ENCODE measurements around the gene BBLN.

BBLN gene

DNA sequence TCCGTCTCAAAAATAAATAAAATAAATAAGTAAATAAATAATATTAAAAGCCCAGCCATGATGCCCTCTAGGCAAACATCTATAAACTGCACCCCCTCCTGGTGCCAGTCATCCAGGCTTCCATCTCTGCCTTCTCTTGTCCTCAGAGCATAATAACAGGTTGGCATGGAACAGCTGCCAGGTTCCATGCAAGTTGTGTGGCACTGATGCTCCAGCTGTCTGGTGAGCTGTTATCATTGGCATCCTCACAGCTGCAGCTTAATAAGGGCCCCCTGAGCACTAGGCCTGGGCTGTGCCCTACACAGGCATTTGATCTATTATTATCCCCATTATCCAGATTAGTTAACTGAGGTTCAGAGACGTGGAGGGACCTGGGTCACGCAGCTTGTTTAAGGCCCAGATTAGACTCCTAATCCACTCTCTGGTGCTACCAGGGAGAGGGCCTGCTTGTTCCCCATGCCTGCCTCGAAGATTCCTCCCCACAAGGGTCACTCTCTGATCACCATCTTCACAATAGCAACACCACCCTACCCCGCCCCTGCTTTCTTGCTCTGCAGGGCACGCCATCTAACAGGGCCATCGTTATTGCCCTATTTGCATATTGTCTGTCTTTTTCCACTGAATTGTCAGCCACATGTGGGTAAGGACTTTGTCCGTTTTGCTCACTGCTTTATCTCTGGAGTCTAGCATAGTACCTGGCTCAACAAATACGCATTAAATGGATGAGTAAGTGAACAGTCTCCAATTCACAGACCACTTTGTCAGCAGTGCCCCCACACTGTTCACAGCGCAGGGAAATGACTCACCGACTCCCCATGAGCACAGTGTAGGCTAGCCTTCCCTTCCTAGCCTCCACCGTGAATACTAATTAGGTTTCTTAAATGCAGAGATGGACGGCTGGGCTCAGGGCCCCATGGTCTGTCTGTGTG lies 41.6 kb downstream of the BBLN start:
- TF ChIP-seq, protein P1, sequence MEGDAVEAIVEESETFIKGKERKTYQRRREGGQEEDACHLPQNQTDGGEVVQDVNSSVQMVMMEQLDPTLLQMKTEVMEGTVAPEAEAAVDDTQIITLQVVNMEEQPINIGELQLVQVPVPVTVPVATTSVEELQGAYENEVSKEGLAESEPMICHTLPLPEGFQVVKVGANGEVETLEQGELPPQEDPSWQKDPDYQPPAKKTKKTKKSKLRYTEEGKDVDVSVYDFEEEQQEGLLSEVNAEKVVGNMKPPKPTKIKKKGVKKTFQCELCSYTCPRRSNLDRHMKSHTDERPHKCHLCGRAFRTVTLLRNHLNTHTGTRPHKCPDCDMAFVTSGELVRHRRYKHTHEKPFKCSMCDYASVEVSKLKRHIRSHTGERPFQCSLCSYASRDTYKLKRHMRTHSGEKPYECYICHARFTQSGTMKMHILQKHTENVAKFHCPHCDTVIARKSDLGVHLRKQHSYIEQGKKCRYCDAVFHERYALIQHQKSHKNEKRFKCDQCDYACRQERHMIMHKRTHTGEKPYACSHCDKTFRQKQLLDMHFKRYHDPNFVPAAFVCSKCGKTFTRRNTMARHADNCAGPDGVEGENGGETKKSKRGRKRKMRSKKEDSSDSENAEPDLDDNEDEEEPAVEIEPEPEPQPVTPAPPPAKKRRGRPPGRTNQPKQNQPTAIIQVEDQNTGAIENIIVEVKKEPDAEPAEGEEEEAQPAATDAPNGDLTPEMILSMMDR (IDR thresholded peaks at IDR 0.05; ENCODE audit: low read depth, low read length, missing control alignments): no peak
- H3K4me3 ChIP-seq (ENCODE audit: low read depth, low read length): no peak overlapping the region
- no peak for DNase-seq (ENCODE audit: low read depth)

DNA sequence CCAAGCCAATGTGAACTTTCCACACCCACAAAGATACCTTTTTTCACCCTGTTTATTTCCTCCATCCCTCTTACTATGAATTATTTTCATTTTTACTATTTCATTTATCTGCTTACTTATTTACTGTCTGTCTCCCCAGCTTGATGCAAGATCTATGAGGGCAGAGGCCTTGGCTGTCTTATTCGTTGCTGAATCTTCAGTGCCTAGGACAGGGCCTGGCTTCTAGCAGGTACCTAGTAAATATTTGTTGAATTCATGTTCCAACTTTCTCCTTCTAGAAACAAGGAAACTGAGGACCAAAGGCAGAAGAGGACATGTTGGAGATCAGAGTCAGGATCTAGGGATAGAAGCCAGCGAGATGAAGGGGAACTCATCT lies 42.6 kb downstream of the BBLN start:
- TF ChIP-seq, protein P1 (IDR thresholded peaks at IDR 0.05; ENCODE audit: low read depth, low read length, missing control alignments): no peak
- H3K4me3 ChIP-seq (ENCODE audit: low read depth, low read length): no peak overlapping the region
- DNase-seq (ENCODE audit: low read depth): no peak

DNA sequence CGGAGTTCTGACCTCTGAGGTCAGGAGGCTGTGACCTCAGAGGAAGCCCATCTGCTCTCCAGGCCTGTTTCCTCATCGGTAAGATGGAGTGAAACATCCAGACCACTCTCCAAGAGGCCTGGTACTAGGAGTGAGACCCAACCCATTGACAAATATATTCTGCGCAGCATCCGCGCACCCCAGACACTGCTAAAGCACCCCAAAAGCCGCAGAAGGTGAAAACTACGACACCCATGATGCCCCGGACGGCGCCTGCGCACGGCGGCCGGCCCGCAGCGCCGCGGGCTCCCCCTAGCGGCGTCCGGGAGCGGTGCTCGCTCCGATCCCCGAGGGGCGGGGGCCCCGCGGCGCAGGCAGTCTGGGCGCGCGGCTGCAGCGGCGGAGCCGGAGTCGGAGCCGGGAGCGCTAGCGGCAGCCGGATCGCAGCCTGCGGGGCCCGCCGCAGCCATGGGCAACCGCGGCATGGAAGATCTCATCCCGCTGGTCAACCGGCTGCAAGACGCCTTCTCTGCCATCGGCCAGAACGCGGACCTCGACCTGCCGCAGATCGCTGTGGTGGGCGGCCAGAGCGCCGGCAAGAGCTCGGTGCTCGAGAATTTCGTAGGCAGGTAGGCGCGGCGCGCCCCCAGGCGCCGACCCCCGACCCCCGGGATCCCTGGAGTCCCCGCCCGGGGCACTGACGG lies 43.1 kb downstream of the BBLN start, which contains the start of gene DNM1:
Gene DNM1 (plus strand): TSS at position 356 of the 683 bp plus-strand sequence. CDS start 92 bp downstream, at position 448.
- TF ChIP-seq, protein P1 (IDR thresholded peaks at IDR 0.05; ENCODE audit: low read depth, low read length, missing control alignments): peak; percentile 84
- no peak for DNase-seq (ENCODE audit: low read depth)
- H3K4me3 ChIP-seq (ENCODE audit: low read depth, low read length): peak within 1 kb of the TSS; percentile 14; the same call in 1 of the 2 replicates

DNA sequence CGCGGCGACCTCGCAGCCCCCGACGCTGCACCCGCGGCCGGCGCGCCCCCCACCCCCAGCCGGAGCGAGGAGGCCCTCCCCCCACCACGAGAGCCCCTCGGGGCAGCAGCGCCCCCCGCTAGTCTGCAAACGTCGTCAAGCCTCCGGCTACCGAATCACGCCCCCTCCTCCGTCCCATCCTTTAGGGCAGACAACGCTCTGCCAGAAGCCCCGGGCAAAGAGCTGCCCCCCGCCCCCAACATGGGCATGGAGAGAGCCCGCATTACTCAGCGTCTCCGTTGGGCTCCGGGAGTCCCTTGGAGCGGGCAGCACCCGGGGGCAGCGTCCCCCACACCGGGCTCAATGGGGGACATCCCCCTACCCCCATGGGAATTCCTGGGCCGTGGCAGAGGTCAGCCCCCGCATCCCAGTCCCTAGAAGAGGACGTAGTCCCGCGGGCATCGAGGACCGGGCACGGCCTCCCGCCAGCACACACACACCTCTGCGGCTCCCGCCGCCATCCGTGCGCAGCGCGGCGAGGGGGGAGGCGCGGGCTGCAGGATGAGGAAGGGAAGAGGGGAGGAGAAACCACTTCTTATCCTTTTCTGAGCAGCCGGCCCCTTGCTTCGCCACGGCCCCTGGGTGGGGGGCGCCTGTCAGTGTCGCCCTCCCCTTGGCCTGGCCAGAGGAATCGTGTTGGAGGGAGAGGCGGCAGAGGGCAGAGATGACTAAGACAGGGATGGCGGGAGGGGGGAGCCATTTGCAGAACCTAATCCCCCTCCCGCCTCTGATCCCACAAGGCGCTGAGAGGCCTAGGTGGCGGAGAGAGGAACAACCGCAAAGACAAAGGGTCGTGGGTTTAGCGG lies 43.9 kb downstream of the BBLN start:
- H3K4me3 ChIP-seq (ENCODE audit: low read depth, low read length): peak overlapping the region; percentile 14; the same call in 1 of the 2 replicates
- no peak for DNase-seq (ENCODE audit: low read depth)
- TF ChIP-seq, protein P1 (IDR thresholded peaks at IDR 0.05; ENCODE audit: low read depth, low read length, missing control alignments): no peak

DNA sequence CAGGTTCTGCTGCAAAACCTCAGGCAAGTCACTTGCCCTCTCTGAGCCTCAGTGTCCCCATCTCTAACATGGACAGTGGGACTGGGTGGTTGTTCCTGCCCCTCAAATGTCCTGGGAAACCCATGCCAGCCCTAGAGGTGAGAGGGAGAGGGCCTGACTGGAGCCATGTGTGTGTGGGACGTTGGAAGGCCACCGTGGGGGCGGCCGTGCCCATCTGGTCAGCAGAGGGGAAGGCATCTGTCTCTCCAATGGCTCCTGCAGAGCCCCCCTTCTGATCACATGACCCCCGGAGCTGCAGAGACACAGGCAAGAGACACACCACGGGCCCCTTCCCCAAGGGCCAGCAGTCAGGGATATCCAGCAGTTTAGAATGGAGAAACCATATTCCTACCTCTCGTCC lies 44.8 kb downstream of the BBLN start:
- TF ChIP-seq, protein P1 (IDR thresholded peaks at IDR 0.05; ENCODE audit: low read depth, low read length, missing control alignments): no peak
- DNase-seq (ENCODE audit: low read depth): no peak
- no peak overlapping the region for H3K4me3 ChIP-seq (ENCODE audit: low read depth, low read length)

DNA sequence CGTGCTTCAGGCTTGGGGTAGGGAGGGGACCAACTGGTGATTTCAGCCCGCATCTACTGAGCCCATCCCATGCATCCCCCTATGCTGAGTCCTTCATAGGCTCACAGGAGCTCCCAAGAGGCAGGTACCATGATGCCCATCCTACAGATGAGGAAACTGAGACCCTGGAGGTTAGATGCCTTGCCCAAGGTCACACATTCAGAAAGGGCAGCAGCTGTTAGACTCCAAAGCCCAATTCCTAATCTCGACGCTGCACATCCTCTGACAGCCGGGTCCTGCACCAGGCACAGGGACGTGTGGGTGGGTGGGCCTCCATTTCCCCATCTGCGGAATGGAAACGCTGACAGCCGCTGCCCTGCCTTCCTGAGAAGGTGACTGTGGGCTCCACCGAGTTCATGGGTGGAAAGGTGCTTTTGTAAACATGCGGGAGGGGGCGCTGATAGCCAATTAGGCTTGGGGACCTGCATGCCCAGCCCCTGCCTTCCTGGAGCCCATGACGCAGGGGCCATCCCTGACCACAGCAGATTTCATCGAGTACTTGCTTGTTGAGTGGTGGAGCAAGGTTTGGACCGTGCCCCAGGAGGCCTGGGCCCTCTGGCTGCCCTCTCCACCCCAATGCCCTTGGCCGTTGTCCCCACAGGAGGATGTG lies 45.4 kb downstream of the BBLN start:
- H3K4me3 ChIP-seq (ENCODE audit: low read depth, low read length): no peak overlapping the region
- no peak for DNase-seq (ENCODE audit: low read depth)
- TF ChIP-seq, protein P1 (IDR thresholded peaks at IDR 0.05; ENCODE audit: low read depth, low read length, missing control alignments): peak; percentile 6

Data from GM12864 (cell line).